ENCODE results near the gene CHID1.

CHID1 gene

DNA sequence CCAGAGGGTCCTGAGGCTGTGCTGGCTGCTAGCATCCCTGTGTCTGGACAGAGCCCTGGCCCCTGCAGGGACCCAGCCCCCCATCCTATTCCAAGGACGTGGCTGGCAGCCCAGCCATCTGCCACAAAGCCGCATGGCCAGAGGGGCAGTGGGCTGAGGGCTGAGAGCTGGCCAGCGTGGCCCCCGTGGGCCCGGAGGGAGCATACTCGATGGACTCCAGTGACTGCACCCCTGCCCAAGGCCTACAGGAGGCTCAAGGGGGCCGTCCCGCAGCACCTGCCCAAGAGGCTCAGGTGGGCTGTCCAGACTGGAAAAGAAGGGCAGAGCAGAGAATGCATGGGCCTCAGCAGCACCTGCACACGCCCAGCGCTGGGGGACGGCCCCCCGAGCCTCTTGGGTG is 54.8 kb downstream of the CHID1 start:
- Histone ChIP-seq H3K4me1 (ENCODE audit: control insufficient read depth, low read length) (no peaks in the 10 kb centered on the region), H3K9me3 (ENCODE audit: control insufficient read depth, insufficient read depth, low read length) (no peaks in the 10 kb centered on the region), H3K4me3 (ENCODE audit: low read length) (no peak overlapping the region), H3K36me3 (ENCODE audit: control insufficient read depth, low read length) (no peaks in the 10 kb centered on the region), H4K20me1 (ENCODE audit: control insufficient read depth, insufficient read depth, low read depth, low read length) (no peaks in the 10 kb centered on the region), H3F3A (ENCODE audit: control insufficient read depth, insufficient read depth) (no peaks in the 10 kb centered on the region), H3K27me3 (ENCODE audit: control insufficient read depth, low read length) (peaks cover under 1% of the 10 kb centered on the region; the same call in 1 of the 2 replicates), H3K79me2 (ENCODE audit: control insufficient read depth, low read length) (no peaks in the 10 kb centered on the region), H3K4me2 (ENCODE audit: low read length) (no peak overlapping the region), H3K27ac (ENCODE audit: low read depth, low read length) (no peak overlapping the region), H3K9me2 (replicated peaks; ENCODE audit: control insufficient read depth, low read length) (no peaks in the 10 kb centered on the region)
- TF ChIP-seq, protein P1, sequence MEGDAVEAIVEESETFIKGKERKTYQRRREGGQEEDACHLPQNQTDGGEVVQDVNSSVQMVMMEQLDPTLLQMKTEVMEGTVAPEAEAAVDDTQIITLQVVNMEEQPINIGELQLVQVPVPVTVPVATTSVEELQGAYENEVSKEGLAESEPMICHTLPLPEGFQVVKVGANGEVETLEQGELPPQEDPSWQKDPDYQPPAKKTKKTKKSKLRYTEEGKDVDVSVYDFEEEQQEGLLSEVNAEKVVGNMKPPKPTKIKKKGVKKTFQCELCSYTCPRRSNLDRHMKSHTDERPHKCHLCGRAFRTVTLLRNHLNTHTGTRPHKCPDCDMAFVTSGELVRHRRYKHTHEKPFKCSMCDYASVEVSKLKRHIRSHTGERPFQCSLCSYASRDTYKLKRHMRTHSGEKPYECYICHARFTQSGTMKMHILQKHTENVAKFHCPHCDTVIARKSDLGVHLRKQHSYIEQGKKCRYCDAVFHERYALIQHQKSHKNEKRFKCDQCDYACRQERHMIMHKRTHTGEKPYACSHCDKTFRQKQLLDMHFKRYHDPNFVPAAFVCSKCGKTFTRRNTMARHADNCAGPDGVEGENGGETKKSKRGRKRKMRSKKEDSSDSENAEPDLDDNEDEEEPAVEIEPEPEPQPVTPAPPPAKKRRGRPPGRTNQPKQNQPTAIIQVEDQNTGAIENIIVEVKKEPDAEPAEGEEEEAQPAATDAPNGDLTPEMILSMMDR (IDR thresholded peaks at IDR 0.05; ENCODE audit: low read depth, low read length, poor library complexity, severe bottlenecking), result no peak
- TF ChIP-seq EZH2phosphoT487 (IDR thresholded peaks at IDR 0.05; ENCODE audit: borderline replicate concordance, low read length), result no peak

DNA sequence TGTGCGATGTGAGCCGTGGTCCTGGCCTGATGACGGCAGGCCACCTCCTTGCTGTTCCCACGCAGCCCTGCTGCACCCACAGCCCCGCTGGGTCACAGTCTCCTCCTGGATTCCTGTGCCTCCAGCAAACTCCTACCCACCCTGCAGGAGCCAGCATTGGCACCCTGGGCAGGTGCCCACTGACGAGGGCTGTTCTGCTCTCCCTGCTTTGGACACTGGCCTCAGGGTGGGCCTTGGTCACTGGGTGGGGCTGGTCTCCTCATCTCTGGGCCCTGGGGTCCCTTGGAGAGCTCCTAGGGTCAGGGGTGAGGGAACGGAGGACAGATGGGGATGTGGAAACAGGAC is 55.3 kb downstream of the CHID1 start:
- Histone ChIP-seq H3F3A (ENCODE audit: control insufficient read depth, insufficient read depth) (no peaks in the 10 kb centered on the region), H3K79me2 (ENCODE audit: control insufficient read depth, low read length) (no peaks in the 10 kb centered on the region), H3K27me3 (ENCODE audit: control insufficient read depth, low read length) (peaks cover 3% of the 10 kb centered on the region), H3K9me3 (ENCODE audit: control insufficient read depth, insufficient read depth, low read length) (no peaks in the 10 kb centered on the region), H3K4me2 (ENCODE audit: low read length) (no peak overlapping the region), H3K27ac (ENCODE audit: low read depth, low read length) (no peak overlapping the region), H3K9me2 (replicated peaks; ENCODE audit: control insufficient read depth, low read length) (no peaks in the 10 kb centered on the region), H3K36me3 (ENCODE audit: control insufficient read depth, low read length) (no peaks in the 10 kb centered on the region), H3K4me3 (ENCODE audit: low read length) (no peak overlapping the region), H4K20me1 (ENCODE audit: control insufficient read depth, insufficient read depth, low read depth, low read length) (0 out of 2 replicates have a peak, but pooled peaks cover under 1% of the 10 kb centered on the region), H3K4me1 (ENCODE audit: control insufficient read depth, low read length) (no peaks in the 10 kb centered on the region)
- no peak for TF ChIP-seq EZH2phosphoT487 (IDR thresholded peaks at IDR 0.05; ENCODE audit: borderline replicate concordance, low read length)
- TF ChIP-seq, protein P1 (IDR thresholded peaks at IDR 0.05; ENCODE audit: low read depth, low read length, poor library complexity, severe bottlenecking), result no peak

DNA sequence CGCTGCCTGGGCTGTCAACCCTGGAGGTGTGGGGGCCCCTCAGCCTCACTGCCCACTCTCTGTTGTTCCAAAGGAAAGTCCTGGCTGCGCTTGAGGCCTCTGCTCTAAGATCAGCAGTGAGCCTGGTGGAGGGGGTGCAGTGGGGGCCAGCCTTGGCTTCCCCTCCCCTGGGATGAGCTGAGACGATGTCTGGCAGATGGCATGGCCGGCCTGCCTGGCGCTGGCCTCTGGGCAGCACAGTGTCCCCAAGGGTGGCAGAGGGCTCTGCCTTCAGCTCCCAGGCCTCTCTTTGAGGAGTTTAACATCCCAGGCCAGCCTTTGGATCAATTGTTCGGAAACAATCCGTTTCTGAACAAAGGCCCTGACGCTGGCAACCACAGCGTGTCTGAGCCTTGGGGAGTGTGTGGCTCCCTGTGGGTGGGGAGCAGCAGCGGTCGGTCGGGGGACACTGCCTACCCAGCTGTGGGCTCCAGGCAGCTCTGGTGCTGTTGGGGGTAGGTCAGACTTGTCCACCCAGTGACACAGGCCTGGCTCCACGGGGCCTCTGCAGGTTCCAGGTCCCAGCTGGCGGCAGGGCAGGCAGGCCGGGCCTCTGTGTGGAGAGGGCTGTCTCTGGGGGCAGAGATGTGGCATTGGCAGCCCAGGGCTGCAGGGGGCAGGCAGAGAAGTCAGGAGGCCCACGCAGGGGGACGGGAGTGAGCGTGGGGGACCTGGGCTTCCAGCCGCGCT is 55.8 kb downstream of the CHID1 start:
- 0 out of 2 replicates have a peak, but pooled peaks cover 4% of the 10 kb centered on the region for H4K20me1 ChIP-seq (ENCODE audit: control insufficient read depth, insufficient read depth, low read depth, low read length)
- no peaks in the 10 kb centered on the region for H3K79me2 ChIP-seq (ENCODE audit: control insufficient read depth, low read length)
- H3K4me1 ChIP-seq (ENCODE audit: control insufficient read depth, low read length), result no peaks in the 10 kb centered on the region
- H3F3A ChIP-seq (ENCODE audit: control insufficient read depth, insufficient read depth), result no peaks in the 10 kb centered on the region
- no peak overlapping the region for H3K4me2 ChIP-seq (ENCODE audit: low read length)
- no peaks in the 10 kb centered on the region for H3K9me2 ChIP-seq (replicated peaks; ENCODE audit: control insufficient read depth, low read length)
- TF ChIP-seq, protein P1 (IDR thresholded peaks at IDR 0.05; ENCODE audit: low read depth, low read length, poor library complexity, severe bottlenecking), result no peak
- no peak for TF ChIP-seq EZH2phosphoT487 (IDR thresholded peaks at IDR 0.05; ENCODE audit: borderline replicate concordance, low read length)
- no peak overlapping the region for H3K4me3 ChIP-seq (ENCODE audit: low read length)
- H3K27me3 ChIP-seq (ENCODE audit: control insufficient read depth, low read length), result peaks cover 3% of the 10 kb centered on the region
- H3K9me3 ChIP-seq (ENCODE audit: control insufficient read depth, insufficient read depth, low read length), result no peaks in the 10 kb centered on the region
- no peaks in the 10 kb centered on the region for H3K36me3 ChIP-seq (ENCODE audit: control insufficient read depth, low read length)
- H3K27ac ChIP-seq (ENCODE audit: low read depth, low read length), result no peak overlapping the region
